SH-SY5Y (cell line): ENCODE data around the gene NME7.

Source experiments
- GATA2 ChIP-seq: IDR thresholded peaks from 2 replicates; pipeline ENCODE4 v1.6.1; 2011; ENCODE audit warnings: mild to moderate bottlenecking, low read depth, low read length
- GATA3 ChIP-seq: IDR thresholded peaks from 2 replicates; pipeline ENCODE4 v1.6.1; 2011; ENCODE audit warnings: low read depth, mild to moderate bottlenecking, low read length, moderate library complexity

NME7 gene

DNA sequence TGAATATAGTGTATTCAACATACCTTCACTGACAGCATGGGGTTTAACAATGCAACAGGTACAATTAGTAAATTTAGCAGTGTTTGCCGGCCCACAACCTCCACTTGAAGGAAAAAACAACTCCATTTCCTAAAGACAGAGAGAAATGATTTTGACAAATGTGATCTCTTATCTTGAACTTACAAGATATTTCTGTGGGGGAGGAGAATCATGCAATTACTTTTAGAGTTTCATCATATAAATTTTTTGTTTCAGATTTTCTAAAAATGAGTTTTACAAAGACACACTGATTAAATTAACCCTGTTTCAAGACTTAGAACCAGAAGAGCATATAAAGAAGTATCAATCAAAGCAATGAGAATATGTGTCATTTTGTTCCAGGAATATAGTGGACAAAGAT, 80.3 kb downstream of the NME7 start:
- TF ChIP-seq GATA2 (no peak), GATA3 (no peak)

DNA sequence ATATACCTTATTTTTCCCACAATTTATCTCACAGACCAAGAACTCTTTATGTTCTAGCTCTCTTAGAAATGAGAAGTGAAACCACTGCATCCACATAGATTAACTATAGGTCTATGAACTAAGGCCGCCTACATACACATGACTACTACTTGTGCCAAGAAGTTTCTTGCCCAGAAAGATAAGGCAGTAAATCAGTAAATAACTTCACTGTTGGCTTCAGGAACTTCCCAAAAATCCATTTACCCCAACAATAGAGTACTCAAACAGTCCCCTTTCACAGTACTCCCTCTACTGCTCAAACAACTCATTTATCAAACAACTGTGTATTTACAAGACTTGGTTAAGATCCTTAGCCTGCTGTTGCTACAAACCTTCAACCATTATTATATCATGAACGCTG, 96.5 kb downstream of the NME7 start:
- TF ChIP-seq GATA3 (no peak), GATA2 (no peak)

DNA sequence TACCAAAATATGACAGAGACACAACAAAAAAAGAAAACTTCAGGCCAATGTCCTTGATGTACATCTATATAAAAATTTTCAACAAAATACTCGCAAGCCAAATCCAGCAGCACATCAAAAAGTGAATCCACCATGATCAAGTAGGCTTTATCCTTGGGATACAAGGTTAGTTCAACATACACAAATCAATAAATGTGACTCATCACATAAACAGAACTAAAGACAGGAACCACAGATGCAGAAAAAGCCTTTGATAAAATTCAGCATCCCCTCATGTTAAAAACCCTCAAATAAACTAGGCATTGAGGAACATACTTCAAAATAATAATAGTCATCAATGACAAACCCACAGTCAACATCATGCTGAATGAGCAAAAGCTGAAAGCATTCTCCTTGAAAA, 101.5 kb downstream of the NME7 start:
- TF ChIP-seq GATA3 (no peak), GATA2 (no peak)

DNA sequence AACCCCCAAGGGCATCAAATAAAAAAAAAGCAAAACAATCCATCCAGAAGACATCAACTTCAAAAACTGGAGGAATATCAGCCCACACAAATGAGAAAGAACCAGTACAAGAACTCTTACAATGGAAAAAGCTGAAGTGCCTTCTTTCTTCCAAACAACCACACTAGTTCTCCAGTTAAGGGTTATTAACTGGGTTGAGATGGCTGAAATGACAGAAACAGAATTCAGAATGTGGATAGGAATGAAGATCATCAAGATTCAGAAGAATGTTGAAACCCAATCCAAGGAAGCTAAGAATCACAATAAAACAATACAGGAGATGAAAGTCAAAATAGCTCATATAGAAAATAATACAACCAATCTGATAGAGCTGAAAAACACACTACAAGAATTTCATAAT, 104.5 kb downstream of the NME7 start:
- TF ChIP-seq GATA2 (no peak), GATA3 (no peak)

DNA sequence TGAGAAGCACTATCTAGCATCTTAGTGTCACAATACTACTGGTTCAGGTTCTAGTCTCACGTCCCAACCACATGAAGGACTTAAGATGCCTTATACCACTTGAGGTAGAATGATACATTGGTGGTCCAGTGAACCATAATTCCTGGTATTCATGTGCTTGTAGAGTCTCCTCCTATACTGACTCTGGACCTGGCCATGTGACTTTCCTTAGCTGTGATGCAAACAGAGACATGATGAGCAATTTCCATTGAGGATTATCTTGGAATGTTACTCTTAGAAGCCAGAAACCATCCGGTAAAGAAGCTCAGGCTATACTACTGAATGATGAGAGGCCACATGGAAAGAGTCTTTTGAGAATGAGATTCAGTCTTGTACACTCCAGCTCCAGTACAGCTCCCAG, 105.7 kb downstream of the NME7 start:
- no peak for TF ChIP-seq GATA3
- no peak for TF ChIP-seq GATA2

DNA sequence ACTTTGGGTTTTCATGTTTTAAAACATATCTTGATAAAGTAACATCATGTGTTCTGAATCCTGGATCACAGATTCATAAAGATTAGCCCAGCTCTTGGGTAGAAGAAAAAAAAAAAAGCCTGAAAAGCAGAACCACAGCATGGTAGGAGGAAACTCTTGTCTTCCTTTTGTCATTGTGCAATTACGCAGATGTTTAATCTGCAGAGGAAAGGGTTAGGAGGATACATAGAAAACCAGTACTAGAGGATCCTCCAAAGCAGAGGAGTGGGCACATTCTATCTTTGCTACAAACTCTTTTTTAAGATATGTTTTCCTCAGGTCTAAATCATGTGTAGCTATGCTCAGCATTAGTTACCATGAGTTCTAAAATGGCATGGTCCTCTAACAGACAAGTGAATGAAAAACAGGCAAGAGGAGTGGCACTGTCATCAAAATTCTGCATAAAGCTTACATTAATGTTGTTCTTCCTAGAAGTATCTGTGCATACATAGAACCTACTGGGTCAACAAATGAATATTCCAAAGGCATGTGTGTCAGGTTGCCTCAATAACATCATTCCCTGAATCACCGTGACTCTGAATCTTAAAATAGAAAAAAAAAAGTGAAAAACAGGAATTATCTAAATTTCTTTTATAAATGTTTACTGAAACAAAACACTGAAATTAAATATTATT, 107.0 kb downstream of the NME7 start:
- TF ChIP-seq GATA2 (no peak), GATA3 (no peak)

DNA sequence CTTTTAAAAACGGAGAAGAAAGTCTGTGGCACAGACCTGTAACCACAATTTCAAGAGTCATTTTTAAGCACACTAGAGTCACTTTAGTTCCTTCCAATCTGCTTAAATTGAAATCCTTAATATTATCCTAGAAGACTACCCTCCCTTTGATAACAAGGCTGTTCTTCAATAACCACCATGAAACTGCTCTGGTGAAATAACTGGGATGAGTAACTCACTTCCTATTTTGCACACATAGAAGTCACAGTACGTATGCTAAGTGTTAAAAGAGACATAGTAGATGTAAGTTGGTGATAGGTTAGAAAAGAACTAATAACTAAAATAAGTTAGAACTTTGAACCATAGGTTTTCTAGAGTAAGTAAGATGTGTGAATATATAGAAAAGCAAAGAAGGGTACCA, 107.8 kb downstream of the NME7 start:
- TF ChIP-seq GATA2, result no peak

DNA sequence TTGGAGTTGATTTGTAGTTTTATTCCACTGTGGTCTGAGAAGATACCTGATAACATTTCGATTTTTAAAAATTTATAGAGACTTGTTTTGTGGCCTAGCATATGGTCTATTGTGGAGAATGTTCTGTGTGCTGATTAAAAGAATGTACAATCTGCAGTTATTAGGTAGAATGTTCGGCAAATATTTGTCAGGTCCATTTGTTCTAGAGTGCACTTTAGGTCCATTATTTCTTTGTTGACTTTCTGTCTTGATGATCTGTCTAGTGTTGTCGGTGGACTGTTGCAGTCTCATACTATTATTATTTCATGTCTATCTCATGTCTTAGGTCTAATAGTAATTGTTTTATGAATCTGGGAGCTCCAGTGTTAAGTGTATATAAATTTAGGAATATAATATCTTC, 116.8 kb downstream of the NME7 start:
- TF ChIP-seq GATA3, result no peak
- no peak for TF ChIP-seq GATA2

DNA sequence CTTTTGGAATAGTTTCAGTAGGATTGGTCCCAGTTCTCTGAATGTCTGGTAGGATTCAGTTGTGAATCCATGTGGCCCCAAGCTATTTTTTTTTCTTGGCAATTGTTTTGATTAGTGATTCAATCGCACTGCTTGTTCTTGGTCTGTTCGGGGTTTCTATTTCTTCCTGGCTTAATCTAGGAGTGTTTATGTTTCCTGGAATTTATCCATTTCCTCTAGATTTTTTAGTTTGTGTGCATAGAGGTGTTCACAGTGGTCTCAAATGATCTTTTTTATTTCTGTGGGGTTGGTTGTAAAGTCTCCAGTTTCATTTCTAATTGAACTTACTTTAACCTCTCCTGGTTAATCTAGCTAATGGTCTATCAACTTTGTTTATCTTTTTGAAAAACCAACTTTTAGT, 117.6 kb downstream of the NME7 start:
- TF ChIP-seq GATA2 (no peak), GATA3 (no peak)

DNA sequence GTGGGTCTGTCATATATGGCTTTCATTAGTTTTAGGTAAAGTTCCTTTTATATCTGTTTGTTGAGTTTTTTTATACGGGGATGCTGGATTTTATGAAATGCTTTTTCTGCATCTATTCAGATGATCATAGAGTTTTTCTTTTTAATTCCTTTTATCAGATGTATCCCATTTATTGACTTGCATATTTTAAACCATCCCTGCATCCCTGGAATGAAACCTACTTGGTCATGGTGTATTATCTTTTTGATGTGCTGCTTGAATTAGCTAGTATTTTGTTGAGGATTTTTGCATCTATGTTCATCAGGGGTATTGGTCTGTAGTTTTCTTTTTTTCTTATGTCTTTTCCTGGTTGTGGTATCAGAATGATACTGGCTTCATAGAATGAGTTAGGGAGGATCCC, 118.0 kb downstream of the NME7 start:
- TF ChIP-seq GATA2, result no peak

DNA sequence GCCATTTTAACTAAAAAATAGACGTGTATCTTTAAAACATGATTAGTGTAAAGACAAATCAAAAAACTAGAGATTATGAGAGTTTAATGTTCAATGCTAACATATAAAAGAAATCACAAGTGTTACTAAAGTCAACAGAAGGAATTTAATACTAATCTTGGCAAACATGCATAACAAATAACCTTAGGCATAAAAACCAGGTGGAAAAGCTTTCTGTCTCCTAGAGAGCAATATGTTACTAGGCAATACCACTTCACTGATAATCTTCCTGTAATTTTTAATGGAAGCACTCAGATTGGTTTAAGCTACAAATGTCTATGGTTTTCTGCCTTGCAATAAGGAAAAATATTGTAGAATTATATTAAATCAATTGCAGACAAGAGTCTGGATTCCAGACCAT, 121.9 kb downstream of the NME7 start:
- TF ChIP-seq GATA3 (no peak), GATA2 (no peak)

DNA sequence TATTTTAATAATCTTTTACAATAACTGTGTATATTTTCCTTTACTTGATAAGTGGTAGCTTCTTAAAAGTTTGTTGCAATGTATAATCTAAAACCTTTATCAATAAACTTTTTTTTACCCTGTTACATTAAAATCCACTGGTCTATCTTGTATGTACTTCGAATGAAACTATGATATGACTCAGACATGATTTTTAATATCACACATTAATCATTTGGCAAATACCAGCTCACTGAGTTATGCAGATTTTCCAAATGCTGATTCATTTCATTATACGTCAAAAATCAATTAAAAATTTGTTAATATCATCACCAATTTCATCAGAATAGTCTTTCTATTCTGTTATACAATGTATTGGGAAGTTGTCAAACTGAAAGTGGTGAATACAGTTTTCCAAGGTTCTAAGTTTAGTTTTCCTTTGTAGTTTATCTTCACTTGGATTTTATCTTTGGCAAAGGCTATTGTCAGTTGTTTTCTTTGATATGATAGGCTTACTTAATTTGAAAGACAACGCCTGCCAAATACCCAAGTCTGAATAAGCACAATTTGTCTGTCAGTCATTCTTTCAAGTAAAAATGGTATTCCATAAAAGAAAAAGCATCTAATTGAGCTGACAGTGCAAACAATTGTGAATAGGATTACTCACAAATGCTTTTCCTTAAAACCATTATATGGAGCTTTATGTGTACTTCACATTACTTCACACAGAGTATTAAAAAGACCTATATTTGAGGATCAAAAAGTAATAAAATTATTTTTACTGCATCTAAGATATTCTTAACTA, 127.0 kb downstream of the NME7 start:
- TF ChIP-seq GATA3 (no peak), GATA2 (no peak)

DNA sequence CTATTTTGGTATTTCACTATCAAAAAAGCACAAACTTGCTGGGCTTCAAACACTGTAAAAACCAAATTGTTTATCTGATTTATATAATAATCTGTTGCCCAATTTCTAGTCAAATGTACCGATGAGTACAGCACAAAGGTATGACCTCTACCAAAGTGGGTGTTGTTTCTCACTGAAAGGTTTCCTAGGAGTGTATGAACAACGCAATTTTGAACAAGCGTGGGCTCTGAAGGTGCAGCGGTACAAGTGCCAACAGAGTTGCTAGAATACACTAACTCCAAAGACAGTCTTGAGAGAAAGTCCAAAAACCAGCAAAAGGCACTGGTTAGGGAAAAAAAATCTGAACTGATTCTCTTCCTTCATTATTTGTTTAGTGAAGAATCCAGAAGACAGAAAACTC, 130.7 kb downstream of the NME7 start:
- TF ChIP-seq GATA2 (no peak), GATA3 (no peak)

DNA sequence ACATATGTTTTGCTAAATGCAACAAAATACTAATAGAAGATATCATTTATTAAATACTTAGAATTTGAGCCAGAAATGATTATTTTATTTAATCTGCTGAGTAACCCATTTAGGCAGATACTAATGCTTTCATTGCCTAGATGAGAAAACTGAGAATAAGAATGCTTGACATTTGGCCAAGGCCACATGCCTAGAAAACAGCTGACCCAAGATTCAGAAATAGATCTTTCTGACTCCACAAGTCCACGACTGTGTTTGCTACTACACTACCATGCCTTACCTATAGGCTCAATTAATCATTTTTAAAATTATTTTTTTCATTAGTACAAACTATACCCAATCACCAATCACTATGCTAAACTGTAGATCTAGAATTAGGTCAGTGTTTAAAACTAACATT, 131.5 kb downstream of the NME7 start:
- no peak for TF ChIP-seq GATA3
- no peak for TF ChIP-seq GATA2

DNA sequence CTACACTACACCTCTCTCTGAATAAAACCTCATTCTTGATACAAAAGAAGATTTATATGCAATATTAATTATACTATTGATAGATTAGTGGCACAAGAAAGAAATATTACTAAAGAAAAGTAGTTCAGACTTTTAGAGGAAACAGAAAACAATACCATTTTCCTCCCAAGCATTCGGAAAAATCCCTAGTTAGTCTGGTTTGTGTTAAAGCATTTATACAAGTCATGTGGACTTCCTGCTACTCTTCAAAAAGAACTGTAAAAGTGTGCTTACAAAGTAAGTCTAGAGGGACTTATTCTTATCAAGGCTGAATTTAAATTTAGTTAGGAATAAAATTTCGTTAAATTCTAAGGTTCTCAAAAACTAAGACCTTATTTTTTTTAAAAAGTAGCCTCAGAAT, 132.0 kb downstream of the NME7 start:
- TF ChIP-seq GATA2 (no peak), GATA3 (no peak)
